H1 (cell line): ENCODE measurements around the gene HDHD2. TPM values are rescaled to one million over a fixed set of nuclear protein-coding genes. Genes with fewer than 3 reads are reported as not detected.
"Not testable (repeated sequence)": the region's sequence is repeated elsewhere in the genome, so short reads cannot be mapped to it uniquely, and the experiment has no call there.

Source experiments
- CTCF ChIA-PET: fragments of 300-600 bp; sonication (Branson Sonifier 250); formaldehyde crosslinking; loops from one replicate; lab custom pipeline; 2021; ENCODE audit not compliant: partially characterized antibody; lab: Charles Lee
- POLR2A ChIA-PET: fragments of 300-600 bp; sonication (Branson Sonifier 250); formaldehyde crosslinking; loops from one replicate; lab custom pipeline; 2021; ENCODE audit warnings: inconsistent platforms; ENCODE audit not compliant: partially characterized antibody; lab: Charles Lee
- DNase-seq, 2 experiments: peaks; one replicate each; pipeline versions ENCODE4 v3.0.0 to v3.0.0-alpha.2; 2010 to 2022; ENCODE audit warnings: low spot score in 2 of 2, low read depth in 1 of 2, mixed read lengths in 1 of 2
- FAIRE-seq: peaks from 2 replicates; lab custom pipeline; 2011; peaks lifted over from hg19 to GRCh38; lab: Jason Lieb, UNC
- H2AFZ ChIP-seq: 2 replicates; pipeline ENCODE4 v1.8.1; 2012; ENCODE audit warnings: low read length, inconsistent platforms
- H2AK5ac ChIP-seq: 2 replicates; pipeline ENCODE4 v1.6.1; 2013; ENCODE audit warnings: low read depth, low read length
- H2BK120ac ChIP-seq: replicated peaks from 2 replicates; pipeline ENCODE3; 2013; ENCODE audit warnings: low read depth, low read length, inconsistent platforms
- H2BK12ac ChIP-seq: 2 replicates; pipeline ENCODE4 v1.6.1; 2013; ENCODE audit warnings: low read depth, low read length
- H2BK15ac ChIP-seq: 2 replicates; pipeline ENCODE4 v1.6.1; 2013; ENCODE audit warnings: low read length
- H2BK20ac ChIP-seq: 2 replicates; pipeline ENCODE4 v1.6.1; 2013; ENCODE audit warnings: low read length
- H2BK5ac ChIP-seq: 2 replicates; pipeline ENCODE4 v1.6.1; 2013; ENCODE audit warnings: low read depth, low read length
- H3K14ac ChIP-seq: 2 replicates; pipeline ENCODE4 v1.6.1; 2013; ENCODE audit warnings: inconsistent platforms; ENCODE audit not compliant: insufficient read length
- H3K18ac ChIP-seq: 2 replicates; pipeline ENCODE4 v1.6.1; 2013; ENCODE audit warnings: low read length; ENCODE audit errors: extremely low read depth
- H3K23ac ChIP-seq: 2 replicates; pipeline ENCODE4 v1.6.1; 2013; ENCODE audit warnings: inconsistent platforms; ENCODE audit not compliant: insufficient read length
- H3K23me2 ChIP-seq: 2 replicates; pipeline ENCODE4 v1.6.1; 2013; ENCODE audit warnings: low read depth, low read length
- H3K27ac ChIP-seq: 2 replicates; pipeline ENCODE4 v1.6.1; 2011; ENCODE audit warnings: low read depth, low read length, inconsistent platforms
- H3K27me3 ChIP-seq, 4 experiments: replicated peaks in 1 of 4; 1 replicate in 1 of 4; 2 replicates in 3 of 4; pipeline versions ENCODE4 v1.6.1 to v1.8.1; 2011 to 2013; ENCODE audit warnings: low read length in 3 of 4, mild to moderate bottlenecking in 3 of 4, inconsistent platforms in 2 of 4, mixed read lengths in 2 of 4, moderate library complexity in 1 of 4; ENCODE audit not compliant: control insufficient read depth in 3 of 4, insufficient read depth in 3 of 4; ENCODE audit errors: extremely low read depth in 1 of 4
- H3K36me3 ChIP-seq, 4 experiments: 2 replicates each; pipeline versions ENCODE4 v1.6.1 to v1.8.1; 2011 to 2013; ENCODE audit warnings: mild to moderate bottlenecking in 4 of 4, low read length in 3 of 4, moderate library complexity in 2 of 4, control low read depth in 1 of 4, inconsistent platforms in 1 of 4; ENCODE audit not compliant: insufficient read depth in 4 of 4, control insufficient read depth in 2 of 4
- H3K4ac ChIP-seq: replicated peaks from 2 replicates; pipeline ENCODE3; 2013; ENCODE audit warnings: low read length, low read depth, mixed read lengths, inconsistent platforms; ENCODE audit not compliant: insufficient read length
- H3K4me1 ChIP-seq, 4 experiments: replicated peaks in 1 of 4; 1 replicate in 1 of 4; 2 replicates in 3 of 4; pipeline versions ENCODE4 v1.6.1 to v1.8.1; 2011 to 2013; ENCODE audit warnings: low read length in 3 of 4, inconsistent platforms in 2 of 4, mixed read lengths in 1 of 4; ENCODE audit not compliant: insufficient read depth in 4 of 4, control insufficient read depth in 3 of 4
- H3K4me2 ChIP-seq, 2 experiments: 2 replicates each; pipeline versions ENCODE4 v1.6.1 to v1.8.1; 2011 to 2013; ENCODE audit warnings: low read depth in 2 of 2, low read length in 2 of 2, control low read depth in 1 of 2, inconsistent platforms in 1 of 2, mild to moderate bottlenecking in 1 of 2; ENCODE audit not compliant: insufficient read depth in 1 of 2
- H3K4me3 ChIP-seq, 4 experiments: fragments of 200-600, 300-600 bp in 1 of 4; sonication (generic), shearing (Covaris generic), sonication (Bioruptor Twin) in 1 of 4; 2 replicates each; pipeline versions ENCODE4 v1.5.1 to v1.8.1; 2011 to 2016; ENCODE audit warnings: low read length in 4 of 4, low read depth in 3 of 4, control low read depth in 2 of 4, inconsistent platforms in 2 of 4, mild to moderate bottlenecking in 2 of 4, mixed read lengths in 1 of 4, moderate library complexity in 1 of 4; ENCODE audit not compliant: insufficient read depth in 2 of 4; ENCODE audit errors: extremely low read depth in 1 of 4
- H3K56ac ChIP-seq: replicated peaks from 2 replicates; pipeline ENCODE3; 2013; ENCODE audit warnings: low read depth, mild to moderate bottlenecking, mixed read lengths, low read length, inconsistent platforms; ENCODE audit not compliant: insufficient read length
- H3K79me1 ChIP-seq: 2 replicates; pipeline ENCODE4 v1.6.1; 2013; ENCODE audit warnings: low read depth, low read length, control low read depth
- H3K79me2 ChIP-seq, 2 experiments: 2 replicates each; pipeline versions ENCODE4 v1.6.1 to v1.8.1; 2012 to 2013; ENCODE audit warnings: low read length in 2 of 2, mild to moderate bottlenecking in 2 of 2, inconsistent platforms in 1 of 2; ENCODE audit not compliant: insufficient read depth in 2 of 2, control insufficient read depth in 1 of 2
- H3K9ac ChIP-seq, 4 experiments: replicated peaks in 1 of 4; 1 replicate in 1 of 4; 2 replicates in 3 of 4; pipeline versions ENCODE4 v1.6.1 to v1.8.1; 2011 to 2013; ENCODE audit warnings: low read depth in 3 of 4, low read length in 3 of 4, control low read depth in 2 of 4, mild to moderate bottlenecking in 2 of 4, moderate library complexity in 2 of 4, inconsistent platforms in 1 of 4; ENCODE audit errors: extremely low read depth in 1 of 4
- H3K9me3 ChIP-seq, 2 experiments: 2 replicates each; pipeline versions ENCODE4 v1.6.1 to v1.8.1; 2012 to 2013; ENCODE audit warnings: mild to moderate bottlenecking in 2 of 2, moderate library complexity in 2 of 2, control low read depth in 1 of 2, inconsistent platforms in 1 of 2, low read depth in 1 of 2, low read length in 1 of 2, mixed read lengths in 1 of 2; ENCODE audit not compliant: insufficient read depth in 2 of 2
- H4K20me1 ChIP-seq, 2 experiments: replicated peaks in 1 of 2; 2 replicates each; pipeline versions ENCODE3 to v1.8.1; 2011 to 2013; ENCODE audit warnings: inconsistent platforms in 2 of 2, low read length in 2 of 2, mild to moderate bottlenecking in 1 of 2; ENCODE audit not compliant: insufficient read depth in 2 of 2, control insufficient read depth in 1 of 2
- H4K5ac ChIP-seq: 2 replicates; pipeline ENCODE4 v1.6.1; 2013; ENCODE audit warnings: low read length, low read depth, mixed read lengths, inconsistent platforms; ENCODE audit not compliant: insufficient read length
- H4K8ac ChIP-seq: 2 replicates; pipeline ENCODE4 v1.8.0; 2013; ENCODE audit warnings: mild to moderate bottlenecking, moderate library complexity, low read length, inconsistent platforms; ENCODE audit not compliant: insufficient read depth; ENCODE audit errors: extremely low read depth
- H4K91ac ChIP-seq: replicated peaks from 2 replicates; pipeline ENCODE3; 2013; ENCODE audit warnings: low read length, mixed read lengths, inconsistent platforms; ENCODE audit not compliant: insufficient read length
- WGBS, 2 experiments: shearing (Covaris generic) in 1 of 2; methylation state at CpG; one replicate each; pipeline versions ENCODE4 v1.1.6 to v1.1.7; 2013 to 2015; ENCODE audit warnings: low lambda C conversion rate in 2 of 2, mixed read lengths in 2 of 2, inconsistent platforms in 1 of 2, low coverage in 1 of 2, missing lambda C conversion rate in 1 of 2; ENCODE audit not compliant: insufficient replicate concordance in 2 of 2, insufficient coverage in 1 of 2, insufficient read length in 1 of 2; ENCODE audit errors: extremely low coverage in 1 of 2, missing lambda C conversion rate in 1 of 2; 5-methylcytosine and 5-hydroxymethylcytosine counted together
- polyA plus RNA-seq, 7 experiments: library from polyadenylated mRNA; depleted of rRNA in 3 of 7; stranded (reverse) in 5 of 7; unstranded in 2 of 7; fragments of >200 nt in 5 of 7; fragments of 200-250 nt in 2 of 7; gene quantifications; 1 replicate in 5 of 7; 2 replicates in 1 of 7; 4 replicates in 1 of 7; pipeline versions ENCODE4 v1.2.1 to v1.2.3, GENCODE V29; 2011 to 2013; ENCODE audit warnings: missing spikeins in 2 of 7, mixed read lengths in 2 of 7
- total RNA-seq: library from RNA; stranded (reverse); fragmentation: NEBNext Ultra II Directional; extraction: Animal tissue kit (Norgen Biotek cat#: 25700); gene quantifications from 2 replicates; pipeline ENCODE4 v1.2.1, GENCODE V29; 2021

The HDHD2 gene
- total and polyA plus RNA-seq, 2 of the 8 experiments (the other 6 are each of a cell fraction or from before 2014, with no cell fraction given) = 16.7 to 42.7 TPM

DNA sequence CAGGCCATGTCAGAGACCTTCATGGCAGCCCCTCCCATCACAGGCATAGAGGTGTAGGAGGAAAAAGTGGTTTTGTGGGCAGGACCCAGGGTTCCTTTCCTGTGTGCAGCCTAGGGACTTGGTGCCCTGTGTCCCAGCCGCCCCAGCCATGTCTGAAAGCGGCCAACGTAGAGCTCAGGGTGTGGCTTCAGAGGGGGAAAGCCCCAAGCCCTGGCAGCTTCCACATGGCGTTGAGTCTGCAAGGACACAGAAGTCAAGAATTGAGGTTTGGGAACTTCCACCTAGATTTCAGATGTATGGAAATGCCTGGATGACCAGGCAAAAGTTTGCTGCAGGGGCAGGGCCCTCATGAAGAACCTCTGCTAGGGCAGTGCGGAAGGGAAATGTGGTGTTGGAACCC is 31.9 kb upstream of the HDHD2 start:
- not testable (repeated sequence) for H3K9ac ChIP-seq, H3K36me3 ChIP-seq, H2BK15ac ChIP-seq, H2AFZ ChIP-seq, H3K4me2 ChIP-seq, H3K79me1 ChIP-seq, H2BK12ac ChIP-seq, H4K20me1 ChIP-seq, H3K79me2 ChIP-seq, H2AK5ac ChIP-seq, H3K4me3 ChIP-seq, H3K27me3 ChIP-seq, H3K18ac ChIP-seq, H3K23me2 ChIP-seq, H3K27ac ChIP-seq, H3K4me1 ChIP-seq, H3K4ac ChIP-seq, H4K8ac ChIP-seq, H3K23ac ChIP-seq, H2BK5ac ChIP-seq, H3K14ac ChIP-seq, FAIRE-seq, H3K56ac ChIP-seq, H4K91ac ChIP-seq, H2BK120ac ChIP-seq, DNase-seq, H2BK20ac ChIP-seq, H4K5ac ChIP-seq
- POLR2A ChIA-PET = interaction anchor here (0.6 kb wide), 1 partner anchor 18 kb away, joined by 3 read pairs; no protein-coding TSS in a partner anchor
- CTCF ChIA-PET = interaction anchor here (1.1 to 1.4 kb wide), 2 partner anchors 9 to 68 kb away, joined by 3 read pairs; no protein-coding TSS in a partner anchor
- WGBS, 2 experiments = 82% methylated on average over 5 of the region's 5 CpGs; no CpG with 5 or more reads in 1 of the 2 experiments
- H3K9me3 ChIP-seq = peaks cover 14 to 16% of the 10 kb centered on the region in 2 experiments
